ENCODE measurements around the gene COLEC11. TPM values are rescaled to one million over a fixed set of nuclear protein-coding genes. Genes with fewer than 3 reads are reported as not detected.

Gene COLEC11
- total RNA-seq, 2 experiments from 2014 or later = 0.47 TPM; not detected in 1

DNA sequence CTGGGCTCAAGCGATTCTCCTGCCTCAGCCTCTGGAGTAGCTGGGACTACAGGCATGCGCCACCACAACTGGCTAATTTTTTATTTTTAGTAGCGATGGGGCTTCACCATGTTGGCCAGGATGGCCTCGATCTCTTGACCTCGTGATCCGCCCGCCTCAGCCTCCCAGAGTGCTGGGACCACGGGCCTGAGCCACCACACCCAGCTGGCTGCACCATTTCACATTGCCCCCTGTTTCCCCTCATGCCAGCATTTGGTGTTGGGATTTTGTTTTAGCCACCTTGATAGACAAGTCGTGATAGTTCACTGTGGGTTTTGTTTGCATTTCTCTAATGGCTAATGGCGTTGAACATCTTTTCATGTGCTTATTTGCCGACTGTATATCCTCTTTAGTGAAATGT is 5.8 kb upstream of the COLEC11 start:
- H3K4me1 Mint-ChIP-seq (ENCODE audit: low read depth) = no peaks in the 10 kb centered on the region
- POLR2A ChIA-PET = no interaction called here

DNA sequence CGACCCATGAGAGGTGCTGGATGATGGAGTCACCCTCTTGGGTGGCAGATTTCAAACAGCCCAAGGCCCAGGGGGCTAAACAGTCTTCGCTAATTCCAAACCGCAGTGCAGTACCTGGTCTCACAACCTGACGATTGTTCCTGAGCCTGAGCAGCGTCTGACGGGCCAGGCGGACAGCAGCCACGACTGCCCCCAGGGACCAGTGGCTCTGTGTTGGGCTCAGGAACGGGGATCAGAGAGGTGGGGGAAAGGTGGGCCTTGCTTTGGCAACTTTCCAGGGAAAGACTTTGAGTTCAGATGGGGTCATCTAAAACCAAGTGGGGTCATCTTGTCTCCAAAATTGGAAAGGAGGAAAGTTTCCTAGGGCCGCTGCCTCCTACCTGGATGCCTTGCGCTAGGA is 492 bp downstream of the COLEC11 start:
- H3K4me3 Mint-ChIP-seq = no peak overlapping the region
- no peaks in the 10 kb centered on the region for H3K36me3 ChIP-seq (ENCODE audit: insufficient read depth, low read length)
- H3K27ac Mint-ChIP-seq = no peak overlapping the region
- ATAC-seq (ENCODE audit: poor library complexity) (no peak), DNase-seq (no peak)
- ChIA-PET CTCF (interaction anchor here (1.1 kb wide), 1 partner anchor 55 kb away, joined by 3 read pairs; no protein-coding TSS in a partner anchor), POLR2A (no interaction called here)
- no peaks in the 10 kb centered on the region for H3K27me3 Mint-ChIP-seq
- peaks cover 10% of the 10 kb centered on the region for H3K36me3 Mint-ChIP-seq (ENCODE audit: low read depth)
- H3K27ac ChIP-seq (ENCODE audit: low read depth in 1 of 2, low read length in 2 of 2) = no peak overlapping the region
- no peaks in the 10 kb centered on the region for H3K9me3 Mint-ChIP-seq
- peaks cover 8% of the 10 kb centered on the region for H3K4me1 Mint-ChIP-seq (ENCODE audit: low read depth)
- H3K9me3 ChIP-seq (ENCODE audit: control insufficient read depth in 1 of 2, insufficient read depth in 1 of 2, low read length in 2 of 2) = no peaks in the 10 kb centered on the region
- no peaks in the 10 kb centered on the region for H3K4me1 ChIP-seq (ENCODE audit: insufficient read depth, low read length)
- TF ChIP-seq, protein P1, sequence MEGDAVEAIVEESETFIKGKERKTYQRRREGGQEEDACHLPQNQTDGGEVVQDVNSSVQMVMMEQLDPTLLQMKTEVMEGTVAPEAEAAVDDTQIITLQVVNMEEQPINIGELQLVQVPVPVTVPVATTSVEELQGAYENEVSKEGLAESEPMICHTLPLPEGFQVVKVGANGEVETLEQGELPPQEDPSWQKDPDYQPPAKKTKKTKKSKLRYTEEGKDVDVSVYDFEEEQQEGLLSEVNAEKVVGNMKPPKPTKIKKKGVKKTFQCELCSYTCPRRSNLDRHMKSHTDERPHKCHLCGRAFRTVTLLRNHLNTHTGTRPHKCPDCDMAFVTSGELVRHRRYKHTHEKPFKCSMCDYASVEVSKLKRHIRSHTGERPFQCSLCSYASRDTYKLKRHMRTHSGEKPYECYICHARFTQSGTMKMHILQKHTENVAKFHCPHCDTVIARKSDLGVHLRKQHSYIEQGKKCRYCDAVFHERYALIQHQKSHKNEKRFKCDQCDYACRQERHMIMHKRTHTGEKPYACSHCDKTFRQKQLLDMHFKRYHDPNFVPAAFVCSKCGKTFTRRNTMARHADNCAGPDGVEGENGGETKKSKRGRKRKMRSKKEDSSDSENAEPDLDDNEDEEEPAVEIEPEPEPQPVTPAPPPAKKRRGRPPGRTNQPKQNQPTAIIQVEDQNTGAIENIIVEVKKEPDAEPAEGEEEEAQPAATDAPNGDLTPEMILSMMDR (IDR thresholded peaks at IDR 0.05) = no peak
- no peaks in the 10 kb centered on the region for H3K27me3 ChIP-seq (ENCODE audit: control insufficient read depth in 1 of 2, insufficient read depth in 2 of 2, low read length in 2 of 2)
- intact Hi-C loops (cut with DNase I, micrococcal nuclease) = no loop called here
- H3K4me3 ChIP-seq (ENCODE audit: low read length) = no peak overlapping the region

More for the DNA sequence above, 5.8 kb upstream of the COLEC11 start:
- Mint-ChIP-seq H3K27me3 (no peaks in the 10 kb centered on the region), H3K36me3 (ENCODE audit: low read depth) (peaks cover 50% of the 10 kb centered on the region), H3K27ac (no peak overlapping the region), H3K9me3 (no peaks in the 10 kb centered on the region), H3K4me3 (no peak overlapping the region)
- Histone ChIP-seq H3K27me3 (ENCODE audit: control insufficient read depth in 1 of 2, insufficient read depth in 2 of 2, low read length in 2 of 2) (no peaks in the 10 kb centered on the region), H3K36me3 (ENCODE audit: insufficient read depth, low read length) (peaks cover 11% of the 10 kb centered on the region), H3K4me3 (ENCODE audit: low read length) (no peak overlapping the region), H3K27ac (ENCODE audit: low read depth in 1 of 2, low read length in 2 of 2) (no peak overlapping the region), H3K4me1 (ENCODE audit: insufficient read depth, low read length) (no peaks in the 10 kb centered on the region), H3K9me3 (ENCODE audit: control insufficient read depth in 1 of 2, insufficient read depth in 1 of 2, low read length in 2 of 2) (no peaks in the 10 kb centered on the region)
- ATAC-seq (ENCODE audit: poor library complexity) (no peak), DNase-seq (no peak)
- TF ChIP-seq, protein P1 (IDR thresholded peaks at IDR 0.05) = no peak
- intact Hi-C loops (cut with DNase I, micrococcal nuclease) = no loop called here
- CTCF ChIA-PET = no interaction called here

DNA sequence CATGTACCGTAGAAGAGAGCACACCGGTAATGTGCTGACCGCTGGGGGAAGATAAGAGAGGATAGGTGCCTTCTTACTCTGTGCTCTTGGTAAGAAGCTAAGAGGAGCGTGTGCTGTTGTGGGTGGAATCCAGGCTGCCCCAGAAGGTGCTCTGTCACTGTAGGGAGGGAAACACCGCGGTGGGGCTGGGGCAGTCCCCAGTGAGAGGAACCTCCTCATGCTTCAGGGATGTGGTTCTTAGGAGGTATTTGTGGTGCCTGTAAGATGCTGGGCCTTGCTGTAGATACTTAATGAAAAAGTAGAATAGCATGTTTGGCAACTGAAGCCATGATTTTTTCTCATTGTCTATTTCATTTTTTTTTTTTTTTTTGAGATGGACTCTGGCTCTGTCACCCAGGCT is 1.1 kb downstream of the COLEC11 start:
- Histone ChIP-seq H3K4me1 (ENCODE audit: insufficient read depth, low read length) (no peaks in the 10 kb centered on the region), H3K9me3 (ENCODE audit: control insufficient read depth in 1 of 2, insufficient read depth in 1 of 2, low read length in 2 of 2) (no peaks in the 10 kb centered on the region), H3K27ac (ENCODE audit: low read depth in 1 of 2, low read length in 2 of 2) (no peak overlapping the region), H3K4me3 (ENCODE audit: low read length) (no peak overlapping the region), H3K27me3 (ENCODE audit: control insufficient read depth in 1 of 2, insufficient read depth in 2 of 2, low read length in 2 of 2) (no peaks in the 10 kb centered on the region), H3K36me3 (ENCODE audit: insufficient read depth, low read length) (no peaks in the 10 kb centered on the region)
- H3K27ac Mint-ChIP-seq = no peak overlapping the region
- H3K36me3 Mint-ChIP-seq (ENCODE audit: low read depth) = peaks cover 10% of the 10 kb centered on the region
- DNase-seq (peak in 2 of 14 experiments; percentile 13), ATAC-seq (ENCODE audit: poor library complexity) (peak; percentile 57)
- intact Hi-C loops (cut with DNase I, micrococcal nuclease) = no loop called here
- H3K4me3 Mint-ChIP-seq = no peak overlapping the region
- no peaks in the 10 kb centered on the region for H3K27me3 Mint-ChIP-seq
- TF ChIP-seq, protein P1 (IDR thresholded peaks at IDR 0.05) = no peak
- no peaks in the 10 kb centered on the region for H3K9me3 Mint-ChIP-seq
- CTCF ChIA-PET = interaction anchor here (1.1 kb wide), 1 partner anchor 55 kb away, joined by 3 read pairs; no protein-coding TSS in a partner anchor
- H3K4me1 Mint-ChIP-seq (ENCODE audit: low read depth) = peaks cover 8% of the 10 kb centered on the region
- POLR2A ChIA-PET = no interaction called here
